Coronary artery (tissue), 2 donors: ENCODE data around the gene GNAI2.

Experiments
- DNase-seq: peaks from one replicate; pipeline ENCODE4 v3.0.0-alpha.2; 2017; ENCODE audit warnings: low spot score
- H3K27ac ChIP-seq, 2 donors: fragments of 200-600 bp; sonication (generic); one replicate each; pipeline ENCODE4 v1.5.1; 2016 to 2019
- H3K4me3 ChIP-seq: fragments of 200-600 bp; sonication (generic); 2 replicates; pipeline ENCODE4 v1.5.1; 2016; ENCODE audit warnings: mild to moderate bottlenecking, moderate library complexity
- CTCF ChIP-seq: fragments of 200-600 bp; sonication (generic); IDR thresholded peaks from one replicate; pipeline ENCODE4 v1.5.1; 2019; ENCODE audit warnings: antibody characterized with exemption

The GNAI2 gene

GRCh38 chr3:50245831-50246516 lies 10.0 kb downstream of the GNAI2 start:
- Histone ChIP-seq H3K4me3 (peak overlapping the region; percentile 72), H3K27ac (peak overlapping the region; percentile 40 to 91)
- peak; percentile 89 for DNase-seq
- peak; percentile 98 for TF ChIP-seq CTCF

- DNase-seq, result no peak
- H3K4me3 ChIP-seq, result peak overlapping the region; percentile 72
- peak overlapping the region; percentile 38 to 91 for H3K27ac ChIP-seq
- TF ChIP-seq CTCF, result peak; percentile 41
Measured at GRCh38 chr3:50246517-50246954, 10.5 kb downstream of the GNAI2 start.

- H3K4me3 ChIP-seq, result peak overlapping the region; percentile 15
- TF ChIP-seq CTCF, result no peak
- peak overlapping the region; percentile 48 to 91 for H3K27ac ChIP-seq
- DNase-seq, result no peak
Measured at GRCh38 chr3:50248387-50248786, 12.4 kb downstream of the GNAI2 start.

- Histone ChIP-seq H3K4me3 (no peak overlapping the region), H3K27ac (peak overlapping the region; percentile 48 to 91)
- DNase-seq, result no peak
Measured at GRCh38 chr3:50249457-50249856, 13.5 kb downstream of the GNAI2 start.

GRCh38 chr3:50250514-50250913 lies 14.5 kb downstream of the GNAI2 start:
- peak overlapping the region in 1 of 2 donors; percentile 91 for H3K27ac ChIP-seq
- no peak for TF ChIP-seq CTCF
- no peak for DNase-seq
- no peak overlapping the region for H3K4me3 ChIP-seq

More at GRCh38 chr3:50249457-50249856, 13.5 kb downstream of the GNAI2 start:
- no peak for TF ChIP-seq CTCF

- no peak for TF ChIP-seq CTCF
- Histone ChIP-seq H3K4me3 (no peak overlapping the region), H3K27ac (peak overlapping the region in 1 of 2 donors; percentile 85)
- no peak for DNase-seq
Measured at GRCh38 chr3:50251220-50251619, 15.2 kb downstream of the GNAI2 start.

GRCh38 chr3:50254577-50255250 lies 18.7 kb downstream of the GNAI2 start:
- TF ChIP-seq CTCF, result no peak
- no peak for DNase-seq
- Histone ChIP-seq H3K27ac (peak overlapping the region; percentile 72 to 85), H3K4me3 (no peak overlapping the region)
